IMR-90 (cell line): ENCODE results near the gene FSTL5. TPM values are rescaled to one million over a fixed set of nuclear protein-coding genes. Genes with fewer than 3 reads are reported as not detected.

Source experiments
- ATAC-seq: fragments of 200-7000 bp; cut with Tn5 transposase; 2 replicates; pipeline ENCODE4 v1.9.1; 2020; ENCODE audit warnings: low read depth, mild to moderate bottlenecking, moderate library complexity
- BruUV-seq: library from RNA; stranded (reverse); fragments of 400-500 nt; replicated peaks from 2 replicates; lab custom pipeline; 2021; lab: Mats Ljungman, UMichigan
- CTCF ChIA-PET: fragments of 300-600 bp; formaldehyde crosslinking; extraction: SDS; loops from one replicate; lab custom pipeline; 2021; ENCODE audit warnings: antibody characterized with exemption; lab: Yijun Ruan, JAX
- POLR2A ChIA-PET: fragments of 300-600 bp; sonication (Branson Sonifier 250); formaldehyde crosslinking; loops from one replicate; lab custom pipeline; 2022; ENCODE audit warnings: antibody characterized with exemption; ENCODE audit not compliant: unreplicated experiment; lab: Charles Lee
- DNase-seq: peaks from one replicate; pipeline ENCODE4 v3.0.0; 2013
- H2AFZ ChIP-seq: replicated peaks from 2 replicates; pipeline ENCODE3; 2013; ENCODE audit warnings: low read length, mild to moderate bottlenecking; ENCODE audit not compliant: poor library complexity
- H2AK5ac ChIP-seq: 2 replicates; pipeline ENCODE4 v1.6.1; 2013; ENCODE audit warnings: low read depth, low read length, inconsistent platforms
- H2AK9ac ChIP-seq: replicated peaks from 2 replicates; pipeline ENCODE3; 2013; ENCODE audit warnings: mild to moderate bottlenecking, low read depth, low read length, moderate library complexity; ENCODE audit not compliant: poor library complexity
- H2BK120ac ChIP-seq: 2 replicates; pipeline ENCODE4 v1.6.1; 2013; ENCODE audit warnings: low read depth, low read length, inconsistent platforms
- H2BK15ac ChIP-seq: 3 replicates; pipeline ENCODE4 v1.6.1; 2013; ENCODE audit warnings: low read depth, low read length, inconsistent platforms
- H2BK20ac ChIP-seq: 2 replicates; pipeline ENCODE4 v1.6.1; 2013; ENCODE audit warnings: low read depth, mild to moderate bottlenecking, inconsistent platforms, low read length, moderate library complexity
- H2BK5ac ChIP-seq: 2 replicates; pipeline ENCODE4 v1.6.1; 2013; ENCODE audit warnings: mild to moderate bottlenecking, low read depth, low read length, inconsistent platforms; ENCODE audit not compliant: poor library complexity, severe bottlenecking
- H3K14ac ChIP-seq: replicated peaks from 2 replicates; pipeline ENCODE4 v1.6.1; 2013; ENCODE audit warnings: low read depth, low read length, inconsistent platforms
- H3K18ac ChIP-seq: 2 replicates; pipeline ENCODE4 v1.6.1; 2013; ENCODE audit warnings: low read depth, low read length, control low read depth
- H3K23ac ChIP-seq: 2 replicates; pipeline ENCODE4 v1.6.1; 2013; ENCODE audit warnings: low read depth, low read length, inconsistent platforms
- H3K27ac ChIP-seq: 2 replicates; pipeline ENCODE4 v1.5.1; 2013; ENCODE audit warnings: mild to moderate bottlenecking, control low read depth, low read length; ENCODE audit not compliant: insufficient read depth
- H3K27me3 ChIP-seq: 2 replicates; pipeline ENCODE4 v1.6.1; 2013; ENCODE audit warnings: low read length; ENCODE audit not compliant: control insufficient read depth, insufficient read depth
- H3K36me3 ChIP-seq: 2 replicates; pipeline ENCODE4 v1.6.1; 2013; ENCODE audit warnings: low read length, mixed read lengths; ENCODE audit not compliant: control insufficient read depth, insufficient read depth
- H3K4ac ChIP-seq: 2 replicates; pipeline ENCODE4 v1.6.1; 2013; ENCODE audit warnings: low read depth, low read length, inconsistent platforms
- H3K4me1 ChIP-seq: 2 replicates; pipeline ENCODE4 v1.6.1; 2013; ENCODE audit warnings: low read length, mixed read lengths; ENCODE audit not compliant: control insufficient read depth, insufficient read depth
- H3K4me2 ChIP-seq: 2 replicates; pipeline ENCODE4 v1.6.1; 2013; ENCODE audit warnings: low read depth, mild to moderate bottlenecking, control low read depth, low read length, moderate library complexity
- H3K4me3 ChIP-seq: 2 replicates; pipeline ENCODE4 v1.5.1; 2013; ENCODE audit warnings: low read depth, mild to moderate bottlenecking, control low read depth, low read length, moderate library complexity; ENCODE audit not compliant: insufficient read depth
- H3K56ac ChIP-seq: 2 replicates; pipeline ENCODE4 v1.6.1; 2013; ENCODE audit warnings: low read length, inconsistent platforms; ENCODE audit not compliant: insufficient read depth; ENCODE audit errors: extremely low read depth
- H3K79me1 ChIP-seq, 2 experiments: 2 replicates each; pipeline ENCODE4 v1.6.1; 2013; ENCODE audit warnings: low read length in 2 of 2, inconsistent platforms in 1 of 2, low read depth in 1 of 2
- H3K9ac ChIP-seq: 2 replicates; pipeline ENCODE4 v1.6.1; 2013; ENCODE audit warnings: low read depth, low read length, control low read depth
- H3K9me1 ChIP-seq: 2 replicates; pipeline ENCODE4 v1.6.1; 2013; ENCODE audit warnings: low read length, inconsistent platforms; ENCODE audit not compliant: insufficient read depth
- H3K9me3 ChIP-seq: 2 replicates; pipeline ENCODE4 v1.6.1; 2013; ENCODE audit warnings: low read length; ENCODE audit not compliant: control insufficient read depth, insufficient read depth
- H4K20me1 ChIP-seq: 2 replicates; pipeline ENCODE4 v1.6.1; 2013; ENCODE audit warnings: low read length, inconsistent platforms; ENCODE audit not compliant: insufficient read depth
- H4K5ac ChIP-seq: 2 replicates; pipeline ENCODE4 v1.6.1; 2013; ENCODE audit warnings: mild to moderate bottlenecking, low read depth, low read length, control low read depth
- H4K8ac ChIP-seq, 2 experiments: 2 replicates each; pipeline ENCODE4 v1.6.1; 2013; ENCODE audit warnings: low read depth in 2 of 2, low read length in 2 of 2, control low read depth in 1 of 2, inconsistent platforms in 1 of 2
- H4K91ac ChIP-seq: 2 replicates; pipeline ENCODE4 v1.6.1; 2013; ENCODE audit warnings: low read depth, low read length, inconsistent platforms; ENCODE audit not compliant: insufficient read depth
- MXI1 ChIP-seq: IDR thresholded peaks from 2 replicates; pipeline ENCODE4 v1.6.1; 2012; ENCODE audit warnings: low read depth, mild to moderate bottlenecking, low read length, moderate library complexity, borderline replicate concordance
- WGBS, 2 experiments: methylation state at CpG; one replicate each; pipeline versions ENCODE4 v1.1.5 to v1.1.7; 2013; ENCODE audit warnings: missing lambda C conversion rate in 2 of 2; ENCODE audit not compliant: insufficient read length in 1 of 2; ENCODE audit errors: extremely low coverage in 2 of 2; 5-methylcytosine and 5-hydroxymethylcytosine counted together
- dilution Hi-C: fragments of 300-500 bp; cut with HindIII; formaldehyde crosslinking; loops from one replicate; pipeline ENCODE4 v1.14.3; 2018; ENCODE audit warnings: low sequenced_read_pairs; ENCODE audit not compliant: unreplicated experiment
- in situ Hi-C: fragments of 300-500 bp; cut with MboI; formaldehyde crosslinking; loops from 3 replicates; pipeline ENCODE4 v1.14.3; 2019; ENCODE audit warnings: low sequenced_read_pairs, inconsistent platforms, mixed read lengths
- intact Hi-C: fragments of 100-400 bp; cut with micrococcal nuclease; formaldehyde crosslinking; loops from 2 replicates; pipeline ENCODE4 v1.10.0; 2022
- polyA plus RNA-seq, 3 experiments: library from polyadenylated mRNA; depleted of rRNA; stranded (reverse); fragments of >200 nt; gene quantifications; 2 replicates each; pipeline ENCODE4 v1.2.3, GENCODE V29; 2012; ENCODE audit warnings: low replicate concordance in 1 of 3
- total RNA-seq: library from RNA; depleted of rRNA; stranded (reverse); fragments of >200 nt; gene quantifications from 2 replicates; pipeline ENCODE4 v1.2.3, GENCODE V29; 2012
- TF ChIP-seq, protein P1 (sequence below): fragments of 150-350 bp; IDR thresholded peaks from 2 replicates; pipeline ENCODE4 v1.6.1; 2017; ENCODE audit warnings: mild to moderate bottlenecking, antibody characterized with exemption, low read length, low read depth

FSTL5 gene
- total and polyA plus RNA-seq, 2 of the 4 experiments (the other 2 are of a cell fraction): under 0.01 TPM; not detected in 1

GRCh38 chr4:162016991-162017390 is 146.8 kb downstream of the FSTL5 start:
- Histone ChIP-seq H3K4me2 (no peak overlapping the region), H2BK120ac (no peak overlapping the region), H2AK5ac (no peak overlapping the region), H3K14ac (no peak overlapping the region), H4K8ac (no peak overlapping the region), H4K20me1 (no peaks in the 10 kb centered on the region), H2AFZ (no peak overlapping the region), H3K9ac (no peak overlapping the region), H2BK20ac (no peak overlapping the region), H3K4me1 (no peaks in the 10 kb centered on the region), H3K27ac (no peak overlapping the region), H3K18ac (no peak overlapping the region), H3K9me1 (no peaks in the 10 kb centered on the region), H3K56ac (no peak overlapping the region), H4K5ac (no peak overlapping the region), H3K4ac (no peak overlapping the region), H3K27me3 (no peaks in the 10 kb centered on the region), H3K79me1 (no peaks in the 10 kb centered on the region), H3K4me3 (no peak overlapping the region), H2BK15ac (no peak overlapping the region), H3K36me3 (no peaks in the 10 kb centered on the region), H2AK9ac (no peak overlapping the region), H4K91ac (no peak overlapping the region), H2BK5ac (no peak overlapping the region), H3K9me3 (peaks cover 2% of the 10 kb centered on the region; the same call in 1 of the 2 replicates), H3K23ac (no peak overlapping the region)
- BruUV-seq: no TSS peak
- no peak for TF ChIP-seq MXI1
- TF ChIP-seq, protein P1, sequence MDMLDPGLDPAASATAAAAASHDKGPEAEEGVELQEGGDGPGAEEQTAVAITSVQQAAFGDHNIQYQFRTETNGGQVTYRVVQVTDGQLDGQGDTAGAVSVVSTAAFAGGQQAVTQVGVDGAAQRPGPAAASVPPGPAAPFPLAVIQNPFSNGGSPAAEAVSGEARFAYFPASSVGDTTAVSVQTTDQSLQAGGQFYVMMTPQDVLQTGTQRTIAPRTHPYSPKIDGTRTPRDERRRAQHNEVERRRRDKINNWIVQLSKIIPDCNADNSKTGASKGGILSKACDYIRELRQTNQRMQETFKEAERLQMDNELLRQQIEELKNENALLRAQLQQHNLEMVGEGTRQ: no peak
- no peak for ATAC-seq
- intact Hi-C loops: no loop called here
- in situ Hi-C loops: no loop called here
- ChIA-PET CTCF (no interaction called here), POLR2A (no interaction called here)
- whole genome bisulfite sequencing, 2 experiments: no CpG with 5 or more reads among the region's 2 CpGs
- DNase-seq: no peak
- dilution Hi-C loops: no loop called here
